BJ (cell line): ENCODE measurements around the gene PSMB11. TPM values are rescaled to one million over a fixed set of nuclear protein-coding genes. Genes with fewer than 3 reads are reported as not detected.

Experiments
- CTCF ChIA-PET: fragments of 350-600 bp; formaldehyde crosslinking; extraction: SDS; loops from one replicate; lab custom pipeline; 2021; ENCODE audit warnings: antibody characterized with exemption, inconsistent platforms; lab: Yijun Ruan, JAX
- POLR2A ChIA-PET: fragments of 300-600 bp; sonication (Branson Sonifier 250); formaldehyde crosslinking; extraction: SDS; loops from one replicate; lab custom pipeline; 2021; ENCODE audit warnings: antibody characterized with exemption; lab: Charles Lee
- DNase-seq: peaks from one replicate; pipeline ENCODE4 v3.0.0-alpha.2; 2011; ENCODE audit warnings: low read depth
- H3K27me3 ChIP-seq: 2 replicates; pipeline ENCODE4 v1.6.0; 2011; ENCODE audit warnings: low read length; ENCODE audit not compliant: control insufficient read depth, insufficient read depth
- H3K36me3 ChIP-seq: 2 replicates; pipeline ENCODE4 v1.5.1; 2011; ENCODE audit warnings: low read length; ENCODE audit not compliant: control insufficient read depth, insufficient read depth
- H3K4me3 ChIP-seq: 2 replicates; pipeline ENCODE4 v1.5.1; 2011; ENCODE audit warnings: low read depth, mild to moderate bottlenecking, control low read depth, low read length
- polyA plus RNA-seq: library from polyadenylated mRNA; depleted of rRNA; stranded (reverse); fragments of >200 nt; gene quantifications from 2 replicates; pipeline ENCODE4 v1.2.3, GENCODE V29; 2011
- TF ChIP-seq, protein P1 (sequence below): IDR thresholded peaks from 2 replicates; pipeline ENCODE4 v1.5.1; 2011; ENCODE audit warnings: low read depth, mild to moderate bottlenecking, control low read depth, inconsistent platforms, low read length, moderate library complexity; ENCODE audit not compliant: insufficient read depth

The PSMB11 gene
- polyA plus RNA-seq, 1 experiment = not detected

DNA sequence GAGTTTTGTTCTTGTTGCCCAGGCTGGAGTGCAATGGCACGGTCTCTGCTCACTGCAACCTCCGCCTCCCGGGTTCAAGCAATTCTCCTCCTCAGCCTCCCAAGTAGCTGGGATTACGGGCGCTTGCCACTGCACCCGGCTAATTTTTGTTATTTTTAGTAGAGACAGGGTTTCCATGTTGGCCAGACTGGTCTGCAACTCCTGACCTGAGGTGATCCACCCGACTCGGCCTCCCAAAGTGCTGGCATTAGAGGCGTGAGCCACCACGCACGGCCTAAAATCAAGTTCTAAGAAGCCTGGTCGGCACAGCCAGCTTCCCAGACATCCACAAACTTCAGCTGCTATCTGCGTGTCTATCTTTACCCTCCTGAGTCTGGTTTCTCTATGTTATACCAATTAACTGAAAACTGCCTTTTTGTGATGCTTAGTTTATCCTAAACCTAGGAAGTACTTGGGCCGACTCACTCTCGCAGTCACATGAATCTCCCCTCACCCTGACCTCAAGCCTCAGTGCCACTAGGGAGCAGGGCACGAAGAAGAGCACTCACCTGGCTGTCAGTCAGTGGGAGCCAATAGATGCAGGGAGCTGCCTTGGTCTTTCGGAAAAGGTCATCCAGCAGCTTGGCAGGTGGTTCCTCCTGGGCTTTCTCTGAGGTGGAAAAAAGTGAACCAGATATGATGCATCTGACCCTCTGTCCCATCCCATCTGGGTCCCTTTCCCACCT, 18.7 kb downstream of the PSMB11 start:
- H3K27me3 ChIP-seq = no peaks in the 10 kb centered on the region
- TF ChIP-seq, protein P1, sequence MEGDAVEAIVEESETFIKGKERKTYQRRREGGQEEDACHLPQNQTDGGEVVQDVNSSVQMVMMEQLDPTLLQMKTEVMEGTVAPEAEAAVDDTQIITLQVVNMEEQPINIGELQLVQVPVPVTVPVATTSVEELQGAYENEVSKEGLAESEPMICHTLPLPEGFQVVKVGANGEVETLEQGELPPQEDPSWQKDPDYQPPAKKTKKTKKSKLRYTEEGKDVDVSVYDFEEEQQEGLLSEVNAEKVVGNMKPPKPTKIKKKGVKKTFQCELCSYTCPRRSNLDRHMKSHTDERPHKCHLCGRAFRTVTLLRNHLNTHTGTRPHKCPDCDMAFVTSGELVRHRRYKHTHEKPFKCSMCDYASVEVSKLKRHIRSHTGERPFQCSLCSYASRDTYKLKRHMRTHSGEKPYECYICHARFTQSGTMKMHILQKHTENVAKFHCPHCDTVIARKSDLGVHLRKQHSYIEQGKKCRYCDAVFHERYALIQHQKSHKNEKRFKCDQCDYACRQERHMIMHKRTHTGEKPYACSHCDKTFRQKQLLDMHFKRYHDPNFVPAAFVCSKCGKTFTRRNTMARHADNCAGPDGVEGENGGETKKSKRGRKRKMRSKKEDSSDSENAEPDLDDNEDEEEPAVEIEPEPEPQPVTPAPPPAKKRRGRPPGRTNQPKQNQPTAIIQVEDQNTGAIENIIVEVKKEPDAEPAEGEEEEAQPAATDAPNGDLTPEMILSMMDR = no peak
- CTCF ChIA-PET = interaction anchor here (0.6 to 19.2 kb wide), 7 partner anchors 6 to 130 kb away, joined by 3 to 539 read pairs (median 30); partner anchors contain the start of gene AJUBA
- no peak overlapping the region for H3K4me3 ChIP-seq
- POLR2A ChIA-PET = no interaction called here
- peaks cover 35% of the 10 kb centered on the region for H3K36me3 ChIP-seq
- DNase-seq = no peak

DNA sequence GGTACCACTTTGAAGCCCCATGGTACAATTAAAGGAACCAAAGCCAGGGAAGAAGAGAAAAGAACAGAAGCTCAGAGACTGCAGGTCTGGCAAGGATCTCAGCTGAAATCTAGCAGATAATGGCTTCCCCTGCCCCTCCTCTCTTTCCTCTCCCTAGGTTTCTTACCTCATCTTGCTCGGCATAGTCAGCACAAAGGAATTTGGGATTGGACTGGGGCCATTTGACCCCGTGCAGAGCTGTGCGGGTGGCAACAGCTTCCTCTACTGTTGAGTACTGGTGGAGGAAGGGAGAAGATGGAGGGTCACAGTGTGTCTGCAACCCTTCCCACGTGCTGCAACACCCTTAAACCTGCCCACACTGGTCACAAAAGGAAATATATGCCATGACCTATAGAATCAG, 20.0 kb downstream of the PSMB11 start:
- H3K4me3 ChIP-seq = no peak overlapping the region

DNA sequence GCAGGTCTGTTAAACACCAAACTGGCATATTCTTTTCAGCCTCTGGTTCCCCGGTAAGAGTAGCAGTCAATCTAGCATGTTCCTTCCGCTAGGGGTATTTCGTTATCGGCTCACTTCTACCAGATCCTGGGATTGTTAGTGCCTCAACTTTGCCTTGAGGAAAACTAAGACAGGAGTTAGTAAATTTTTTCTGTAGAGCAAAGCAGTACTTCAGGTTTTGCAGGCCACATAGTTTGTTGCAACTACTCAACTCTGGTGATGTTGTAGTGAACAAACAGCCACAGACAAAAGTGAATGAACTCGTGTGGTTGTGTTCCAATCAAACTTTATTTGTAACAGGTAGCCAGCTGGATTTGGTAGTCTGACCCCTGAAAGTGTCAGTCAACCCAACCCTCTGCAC, 21.6 kb downstream of the PSMB11 start:
- Histone ChIP-seq H3K36me3 (peaks cover 49% of the 10 kb centered on the region), H3K4me3 (no peak overlapping the region), H3K27me3 (no peaks in the 10 kb centered on the region)
- DNase-seq = no peak
- POLR2A ChIA-PET = no interaction called here
- TF ChIP-seq, protein P1 = no peak
- CTCF ChIA-PET = interaction anchor here (1.8 to 19.2 kb wide), 4 partner anchors 13 to 74 kb away, joined by 5 to 539 read pairs (median 30); partner anchors contain the start of gene AJUBA

More for the DNA sequence above, 20.0 kb downstream of the PSMB11 start:
- peak; percentile 83 for DNase-seq
- ChIA-PET POLR2A (interaction anchor here (0.6 to 1.2 kb wide), 3 partner anchors 18 to 145 kb away, joined by 3 to 14 read pairs (median 4); no protein-coding TSS in a partner anchor), CTCF (interaction anchor here (0.6 to 19.2 kb wide), 8 partner anchors 9 to 125 kb away, joined by 3 to 539 read pairs (median 8); partner anchors contain the start of genes ACIN1, AJUBA and C14orf119)
- Histone ChIP-seq H3K36me3 (peaks cover 39% of the 10 kb centered on the region), H3K27me3 (no peaks in the 10 kb centered on the region)
- TF ChIP-seq, protein P1 = no peak

DNA sequence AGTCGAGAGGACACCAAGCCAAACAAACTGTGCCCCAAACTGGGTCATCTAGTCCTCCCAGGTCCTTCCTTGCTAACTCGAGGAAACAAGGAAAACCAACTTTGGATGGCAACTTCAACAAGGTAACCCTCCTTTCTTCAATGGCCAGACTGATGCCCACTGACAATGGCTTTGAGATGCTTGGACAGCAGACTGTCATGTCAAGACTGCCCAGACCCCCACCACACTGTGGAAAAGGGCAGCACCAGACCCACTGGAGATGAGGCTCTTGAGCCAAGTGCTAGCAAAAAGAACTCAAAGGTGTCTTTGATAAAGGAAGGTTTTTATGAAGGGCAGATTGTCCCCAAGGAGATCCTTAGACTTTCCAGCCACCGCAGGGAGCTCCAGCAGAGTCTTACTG, 24.4 kb downstream of the PSMB11 start:
- TF ChIP-seq, protein P1 = no peak
- ChIA-PET CTCF (interaction anchor here (1.2 to 19.2 kb wide), 5 partner anchors 9 to 76 kb away, joined by 5 to 539 read pairs (median 57); partner anchors contain the start of genes AJUBA and CDH24), POLR2A (no interaction called here)
- Histone ChIP-seq H3K27me3 (no peaks in the 10 kb centered on the region), H3K4me3 (no peak overlapping the region), H3K36me3 (peaks cover 29% of the 10 kb centered on the region)
- DNase-seq = no peak
